SK-N-SH treated with all-trans-retinoic acid at 6 μM for 48 hours (cell line): ENCODE measurements around the gene TEN1.
"Not testable (repeated sequence)": the region's sequence is repeated elsewhere in the genome, so short reads cannot be mapped to it uniquely, and the experiment has no call there.

Source experiments
- ATAC-seq: fragments of 200-7000 bp; cut with Tn5 transposase; 3 replicates; pipeline ENCODE4 v1.9.1; 2020; ENCODE audit warnings: mild to moderate bottlenecking, moderate library complexity
- ARNTL ChIP-seq: fragments of 450-650 bp; formaldehyde crosslinking; IDR thresholded peaks from 2 replicates; pipeline ENCODE4 v1.5.0; 2020; ENCODE audit warnings: low read depth, mild to moderate bottlenecking, moderate library complexity, borderline replicate concordance
- BACH2 ChIP-seq: fragments of 250-450 bp; sonication (Bioruptor Pico); IDR thresholded peaks from 2 replicates; pipeline ENCODE4 v1.9.0; 2021; ENCODE audit warnings: mild to moderate bottlenecking, borderline replicate concordance
- GLIS3 ChIP-seq: fragments of 250-450 bp; sonication (Bioruptor Pico); IDR thresholded peaks from 2 replicates; pipeline ENCODE4 v1.5.0; 2020; ENCODE audit warnings: mild to moderate bottlenecking, moderate library complexity
- ISL1 ChIP-seq: fragments of 250-450 bp; sonication (Bioruptor Pico); IDR thresholded peaks from 2 replicates; pipeline ENCODE4 v2.1.2; 2022; ENCODE audit warnings: mild to moderate bottlenecking, moderate library complexity
- OSR1 ChIP-seq: fragments of 250-450 bp; sonication (Bioruptor Pico); IDR thresholded peaks from 2 replicates; pipeline ENCODE4 v1.8.0; 2022; ENCODE audit warnings: moderate library complexity, mild to moderate bottlenecking, inconsistent platforms
- PPARA ChIP-seq: fragments of 250-450 bp; sonication (Bioruptor Pico); IDR thresholded peaks from 2 replicates; pipeline ENCODE4 v1.5.0; 2020; ENCODE audit warnings: mild to moderate bottlenecking, borderline replicate concordance
- RARB ChIP-seq: fragments of 250-450 bp; sonication (Bioruptor Pico); IDR thresholded peaks from 2 replicates; pipeline ENCODE4 v1.8.0; 2021; ENCODE audit warnings: mild to moderate bottlenecking, moderate library complexity
- SNAI2 ChIP-seq: fragments of 250-450 bp; sonication (Bioruptor Pico); IDR thresholded peaks from 2 replicates; pipeline ENCODE4 v1.5.0; 2020; ENCODE audit warnings: mild to moderate bottlenecking, moderate library complexity
- TCF4 ChIP-seq: fragments of 250-450 bp; sonication (Bioruptor Pico); IDR thresholded peaks from 2 replicates; pipeline ENCODE4 v1.8.0; 2021; ENCODE audit warnings: mild to moderate bottlenecking, moderate library complexity, borderline replicate concordance
- TOX ChIP-seq: fragments of 250-450 bp; sonication (Bioruptor Pico); IDR thresholded peaks from 2 replicates; pipeline ENCODE4 v1.8.0; 2021; ENCODE audit warnings: mild to moderate bottlenecking, moderate library complexity, borderline replicate concordance
- ZFP3 ChIP-seq: fragments of 250-450 bp; sonication (Bioruptor Pico); IDR thresholded peaks from 2 replicates; pipeline ENCODE4 v1.5.0; 2020; ENCODE audit warnings: mild to moderate bottlenecking, moderate library complexity
- ZFP30 ChIP-seq: fragments of 450-650 bp; formaldehyde crosslinking; IDR thresholded peaks from 2 replicates; pipeline ENCODE4 v1.5.0; 2022; ENCODE audit warnings: mild to moderate bottlenecking, moderate library complexity
- ZNF565 ChIP-seq: fragments of 450-650 bp; formaldehyde crosslinking; conservative IDR thresholded peaks from 2 replicates; pipeline ENCODE4 v1.5.0; 2020; ENCODE audit warnings: low read depth, mild to moderate bottlenecking, moderate library complexity
- ZNF70 ChIP-seq: fragments of 450-650 bp; formaldehyde crosslinking; IDR thresholded peaks from 2 replicates; pipeline ENCODE4 v1.5.0; 2020; ENCODE audit warnings: mild to moderate bottlenecking, moderate library complexity
- ZNF8 ChIP-seq: fragments of 450-650 bp; formaldehyde crosslinking; IDR thresholded peaks from 2 replicates; pipeline ENCODE4 v1.5.0; 2020; ENCODE audit warnings: mild to moderate bottlenecking, moderate library complexity
- TF ChIP-seq, protein P1 (sequence below): fragments of 250-450 bp; sonication (Bioruptor Pico); IDR thresholded peaks from 2 replicates; pipeline ENCODE4 v1.8.0; 2021; ENCODE audit warnings: low read depth, mild to moderate bottlenecking, moderate library complexity, borderline replicate concordance
- TF ChIP-seq, protein P2 (sequence below): fragments of 250-450 bp; sonication (Bioruptor Pico); IDR thresholded peaks from 2 replicates; pipeline ENCODE4 v1.5.1; 2020; ENCODE audit warnings: low read depth, mild to moderate bottlenecking, moderate library complexity
- TF ChIP-seq, protein P3 (sequence below): fragments of 250-450 bp; sonication (Bioruptor Pico); IDR thresholded peaks from 2 replicates; pipeline ENCODE4 v1.5.0; 2020; ENCODE audit warnings: mild to moderate bottlenecking, moderate library complexity
- TF ChIP-seq, protein P4 (sequence below): fragments of 250-450 bp; sonication (Bioruptor Pico); IDR thresholded peaks from 2 replicates; pipeline ENCODE4 v1.8.0; 2020; ENCODE audit warnings: mild to moderate bottlenecking, moderate library complexity, borderline replicate concordance

Gene TEN1

DNA sequence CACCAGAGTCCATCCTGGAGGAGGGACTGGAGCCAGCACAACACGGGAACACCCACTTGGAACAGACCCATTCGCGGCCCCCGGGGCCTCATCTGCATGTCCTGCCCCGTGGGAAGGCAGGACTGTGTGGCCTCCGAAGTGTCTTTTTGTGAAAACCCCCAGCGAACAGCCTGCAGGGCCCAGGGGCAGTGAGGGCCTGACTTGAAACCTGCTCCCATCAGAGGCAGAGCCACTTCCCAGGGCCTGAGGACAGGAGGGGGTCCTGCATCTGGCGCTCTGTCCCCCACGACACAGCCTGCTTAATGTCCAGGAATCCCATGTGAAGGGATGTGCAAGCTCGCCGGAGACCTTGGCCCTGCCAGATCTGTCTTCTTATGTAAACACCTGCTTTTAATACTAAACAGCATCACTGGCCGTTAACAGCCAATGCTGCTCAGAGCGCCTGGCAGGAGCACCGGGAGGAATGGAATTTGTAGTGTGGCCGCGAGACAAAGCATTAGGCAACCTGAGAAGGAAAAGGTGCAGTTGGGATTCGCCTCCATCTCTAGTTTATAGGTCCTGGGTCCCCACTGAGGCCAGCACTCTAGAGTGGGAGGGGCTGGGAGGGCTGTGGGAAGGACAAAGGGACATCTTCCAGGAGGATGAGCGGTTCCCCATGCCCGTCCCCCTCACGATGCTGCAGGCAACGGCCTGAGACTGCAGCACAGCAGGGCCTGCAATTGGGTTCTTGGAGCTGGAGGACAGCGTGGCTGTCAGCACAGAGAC is 57.6 kb downstream of the TEN1 start:
- ATAC-seq, result peak; percentile 59
- TF ChIP-seq ZFP3 (CRISPR knock-in tag), result no peak
- no peak for TF ChIP-seq OSR1 (CRISPR knock-in tag)
- no peak for TF ChIP-seq BACH2 (CRISPR knock-in tag)
- peak; percentile 86 for TF ChIP-seq TCF4 (CRISPR knock-in tag)

DNA sequence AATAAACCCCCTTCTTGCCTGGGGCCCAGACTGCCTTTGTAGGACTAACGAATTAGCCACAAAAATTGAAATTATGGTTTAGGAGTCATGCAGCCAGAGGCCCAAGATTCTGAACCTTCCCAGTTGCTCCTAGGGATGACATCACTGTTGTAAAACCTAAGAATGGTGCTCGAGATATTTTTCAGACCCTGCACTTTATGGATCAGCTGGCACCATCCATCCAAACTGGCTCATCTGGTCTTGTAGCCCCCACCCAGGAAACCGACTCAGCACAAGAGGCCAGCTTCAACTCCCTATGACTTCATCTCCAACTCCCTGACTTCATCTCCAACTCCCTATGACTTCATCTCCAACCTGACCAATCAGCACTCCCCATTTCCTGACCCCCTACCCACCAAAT is 59.0 kb downstream of the TEN1 start:
- TF ChIP-seq GLIS3 (CRISPR knock-in tag) (no peak), TOX (CRISPR knock-in tag) (no peak), PPARA (no peak), SNAI2 (CRISPR knock-in tag) (no peak), ZFP30 (no peak), ZNF8 (CRISPR knock-in tag) (no peak), ZNF70 (no peak), OSR1 (CRISPR knock-in tag) (no peak), ISL1 (no peak), TCF4 (CRISPR knock-in tag) (no peak)
- TF ChIP-seq, protein P1, sequence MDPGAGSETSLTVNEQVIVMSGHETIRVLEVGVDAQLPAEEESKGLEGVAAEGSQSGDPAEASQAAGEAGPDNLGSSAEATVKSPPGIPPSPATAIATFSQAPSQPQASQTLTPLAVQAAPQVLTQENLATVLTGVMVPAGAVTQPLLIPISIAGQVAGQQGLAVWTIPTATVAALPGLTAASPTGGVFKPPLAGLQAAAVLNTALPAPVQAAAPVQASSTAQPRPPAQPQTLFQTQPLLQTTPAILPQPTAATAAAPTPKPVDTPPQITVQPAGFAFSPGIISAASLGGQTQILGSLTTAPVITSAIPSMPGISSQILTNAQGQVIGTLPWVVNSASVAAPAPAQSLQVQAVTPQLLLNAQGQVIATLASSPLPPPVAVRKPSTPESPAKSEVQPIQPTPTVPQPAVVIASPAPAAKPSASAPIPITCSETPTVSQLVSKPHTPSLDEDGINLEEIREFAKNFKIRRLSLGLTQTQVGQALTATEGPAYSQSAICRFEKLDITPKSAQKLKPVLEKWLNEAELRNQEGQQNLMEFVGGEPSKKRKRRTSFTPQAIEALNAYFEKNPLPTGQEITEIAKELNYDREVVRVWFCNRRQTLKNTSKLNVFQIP (CRISPR knock-in tag), result no peak
- TF ChIP-seq, protein P2, sequence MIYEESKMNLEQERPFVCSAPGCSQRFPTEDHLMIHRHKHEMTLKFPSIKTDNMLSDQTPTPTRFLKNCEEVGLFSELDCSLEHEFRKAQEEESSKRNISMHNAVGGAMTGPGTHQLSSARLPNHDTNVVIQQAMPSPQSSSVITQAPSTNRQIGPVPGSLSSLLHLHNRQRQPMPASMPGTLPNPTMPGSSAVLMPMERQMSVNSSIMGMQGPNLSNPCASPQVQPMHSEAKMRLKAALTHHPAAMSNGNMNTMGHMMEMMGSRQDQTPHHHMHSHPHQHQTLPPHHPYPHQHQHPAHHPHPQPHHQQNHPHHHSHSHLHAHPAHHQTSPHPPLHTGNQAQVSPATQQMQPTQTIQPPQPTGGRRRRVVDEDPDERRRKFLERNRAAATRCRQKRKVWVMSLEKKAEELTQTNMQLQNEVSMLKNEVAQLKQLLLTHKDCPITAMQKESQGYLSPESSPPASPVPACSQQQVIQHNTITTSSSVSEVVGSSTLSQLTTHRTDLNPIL (CRISPR knock-in tag), result no peak
- TF ChIP-seq, protein P3, sequence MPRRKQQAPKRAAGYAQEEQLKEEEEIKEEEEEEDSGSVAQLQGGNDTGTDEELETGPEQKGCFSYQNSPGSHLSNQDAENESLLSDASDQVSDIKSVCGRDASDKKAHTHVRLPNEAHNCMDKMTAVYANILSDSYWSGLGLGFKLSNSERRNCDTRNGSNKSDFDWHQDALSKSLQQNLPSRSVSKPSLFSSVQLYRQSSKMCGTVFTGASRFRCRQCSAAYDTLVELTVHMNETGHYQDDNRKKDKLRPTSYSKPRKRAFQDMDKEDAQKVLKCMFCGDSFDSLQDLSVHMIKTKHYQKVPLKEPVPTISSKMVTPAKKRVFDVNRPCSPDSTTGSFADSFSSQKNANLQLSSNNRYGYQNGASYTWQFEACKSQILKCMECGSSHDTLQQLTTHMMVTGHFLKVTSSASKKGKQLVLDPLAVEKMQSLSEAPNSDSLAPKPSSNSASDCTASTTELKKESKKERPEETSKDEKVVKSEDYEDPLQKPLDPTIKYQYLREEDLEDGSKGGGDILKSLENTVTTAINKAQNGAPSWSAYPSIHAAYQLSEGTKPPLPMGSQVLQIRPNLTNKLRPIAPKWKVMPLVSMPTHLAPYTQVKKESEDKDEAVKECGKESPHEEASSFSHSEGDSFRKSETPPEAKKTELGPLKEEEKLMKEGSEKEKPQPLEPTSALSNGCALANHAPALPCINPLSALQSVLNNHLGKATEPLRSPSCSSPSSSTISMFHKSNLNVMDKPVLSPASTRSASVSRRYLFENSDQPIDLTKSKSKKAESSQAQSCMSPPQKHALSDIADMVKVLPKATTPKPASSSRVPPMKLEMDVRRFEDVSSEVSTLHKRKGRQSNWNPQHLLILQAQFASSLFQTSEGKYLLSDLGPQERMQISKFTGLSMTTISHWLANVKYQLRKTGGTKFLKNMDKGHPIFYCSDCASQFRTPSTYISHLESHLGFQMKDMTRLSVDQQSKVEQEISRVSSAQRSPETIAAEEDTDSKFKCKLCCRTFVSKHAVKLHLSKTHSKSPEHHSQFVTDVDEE (CRISPR knock-in tag), result no peak
- TF ChIP-seq, protein P4, sequence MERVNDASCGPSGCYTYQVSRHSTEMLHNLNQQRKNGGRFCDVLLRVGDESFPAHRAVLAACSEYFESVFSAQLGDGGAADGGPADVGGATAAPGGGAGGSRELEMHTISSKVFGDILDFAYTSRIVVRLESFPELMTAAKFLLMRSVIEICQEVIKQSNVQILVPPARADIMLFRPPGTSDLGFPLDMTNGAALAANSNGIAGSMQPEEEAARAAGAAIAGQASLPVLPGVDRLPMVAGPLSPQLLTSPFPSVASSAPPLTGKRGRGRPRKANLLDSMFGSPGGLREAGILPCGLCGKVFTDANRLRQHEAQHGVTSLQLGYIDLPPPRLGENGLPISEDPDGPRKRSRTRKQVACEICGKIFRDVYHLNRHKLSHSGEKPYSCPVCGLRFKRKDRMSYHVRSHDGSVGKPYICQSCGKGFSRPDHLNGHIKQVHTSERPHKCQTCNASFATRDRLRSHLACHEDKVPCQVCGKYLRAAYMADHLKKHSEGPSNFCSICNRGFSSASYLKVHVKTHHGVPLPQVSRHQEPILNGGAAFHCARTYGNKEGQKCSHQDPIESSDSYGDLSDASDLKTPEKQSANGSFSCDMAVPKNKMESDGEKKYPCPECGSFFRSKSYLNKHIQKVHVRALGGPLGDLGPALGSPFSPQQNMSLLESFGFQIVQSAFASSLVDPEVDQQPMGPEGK, result no peak
- no peak for ATAC-seq

DNA sequence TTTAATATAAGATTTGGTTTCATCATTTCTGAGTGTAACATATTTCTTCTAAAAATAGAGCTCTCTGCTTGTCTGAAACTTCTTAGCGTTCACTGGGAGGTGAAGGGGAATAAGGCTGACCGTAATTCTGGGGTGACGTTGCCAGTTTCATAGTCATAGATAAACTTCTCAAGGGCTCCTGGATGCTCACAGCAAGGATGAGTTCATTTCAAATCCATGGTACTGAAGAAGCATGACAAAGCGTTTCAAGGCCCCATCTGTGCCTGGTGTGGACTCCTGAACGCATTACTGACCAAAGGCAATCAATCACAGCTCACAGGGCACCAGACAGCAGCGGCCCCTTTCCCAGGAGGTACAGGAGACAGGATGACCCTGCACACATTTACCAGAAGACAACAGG is 60.1 kb downstream of the TEN1 start:
- TF ChIP-seq ZNF8 (CRISPR knock-in tag) (no peak), ARNTL (CRISPR knock-in tag) (no peak), GLIS3 (CRISPR knock-in tag) (no peak), RARB (CRISPR knock-in tag) (no peak), ZNF70 (no peak), TOX (CRISPR knock-in tag) (no peak), BACH2 (CRISPR knock-in tag) (no peak), ZFP3 (CRISPR knock-in tag) (no peak)
- TF ChIP-seq, all 23 proteins: peak for 0
- no peak for ATAC-seq

DNA sequence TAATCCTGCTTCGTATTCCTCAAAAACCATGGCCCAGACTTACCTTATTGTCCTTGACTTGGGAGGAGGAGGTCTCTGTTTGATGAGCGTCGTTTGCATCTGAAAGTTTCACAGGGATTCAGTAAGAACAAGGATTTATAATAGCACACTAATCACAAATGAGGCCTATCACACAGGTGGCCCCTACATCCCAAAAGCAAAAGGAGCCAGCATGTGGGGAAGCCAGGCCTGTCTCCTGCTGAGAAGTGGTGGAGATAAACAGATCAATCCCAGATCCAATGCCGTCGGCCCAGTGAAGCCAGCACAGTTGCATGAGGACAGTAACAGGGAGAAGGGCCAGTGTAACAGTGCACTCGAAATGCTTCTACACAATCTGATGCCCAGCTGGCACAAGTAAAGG is 61.3 kb downstream of the TEN1 start:
- ATAC-seq, result no peak
- no peak for TF ChIP-seq BACH2 (CRISPR knock-in tag)
- no peak for TF ChIP-seq TOX (CRISPR knock-in tag)
- TF ChIP-seq ZNF565 (CRISPR knock-in tag), result no peak
- no peak for TF ChIP-seq GLIS3 (CRISPR knock-in tag)
- no peak for TF ChIP-seq ZFP30
- TF ChIP-seq, protein P1 (CRISPR knock-in tag), result no peak

DNA sequence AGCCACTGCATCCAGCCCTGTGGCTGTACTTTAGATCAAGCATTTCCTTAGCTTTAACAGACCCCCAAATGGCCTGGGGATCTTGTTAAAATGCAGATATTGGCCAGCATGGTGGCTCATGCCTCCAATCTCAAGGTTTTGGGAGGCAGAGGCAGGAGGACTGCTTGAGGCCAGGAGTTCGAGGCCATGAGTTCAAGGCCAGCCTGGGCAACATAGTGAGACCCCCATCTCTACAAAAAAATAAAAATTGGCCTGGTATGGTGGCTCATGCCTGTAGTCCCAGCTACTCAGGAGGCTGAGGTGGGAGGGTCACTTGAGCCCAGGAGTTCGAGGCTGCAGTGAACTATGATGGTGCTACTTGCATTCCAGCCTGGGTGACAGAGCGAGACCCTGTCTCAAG is 63.8 kb downstream of the TEN1 start:
- ATAC-seq, result not testable (repeated sequence)

DNA sequence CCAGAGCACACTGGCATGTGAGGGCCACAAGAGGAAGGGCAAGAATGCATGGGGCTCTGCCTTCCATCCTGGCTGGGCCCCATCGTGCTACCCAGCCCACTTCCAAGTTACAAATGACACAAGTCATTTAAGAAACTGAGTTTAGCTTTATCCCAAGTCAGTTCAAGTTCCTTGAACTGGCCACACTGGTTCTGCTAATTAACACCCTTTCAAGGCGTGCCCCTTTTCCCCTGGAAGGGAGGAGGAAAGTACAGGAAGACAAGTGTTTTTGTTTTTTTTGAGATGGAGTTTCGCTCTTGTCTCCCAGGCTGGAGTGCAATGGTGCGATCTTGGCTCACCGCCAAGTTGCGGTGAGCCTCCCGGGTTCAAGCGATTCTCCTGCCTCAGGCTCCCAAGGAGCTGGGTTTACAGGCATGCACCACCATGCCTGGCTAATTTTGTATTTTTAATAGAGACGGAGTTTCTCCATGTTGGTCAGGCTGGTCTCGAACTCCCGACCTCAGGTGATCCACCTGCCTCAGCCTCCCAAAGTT is 65.5 kb downstream of the TEN1 start:
- not testable (repeated sequence) for ATAC-seq
